ENCODE measurements around the gene GATB. TPM values are rescaled to one million over a fixed set of nuclear protein-coding genes. Genes with fewer than 3 reads are reported as not detected.

Gene GATB
- total RNA-seq, 4 donors from 2014 or later = 18.7 to 34.0 (median 27.6) TPM

GRCh38 chr4:151797853-151798252, 37.0 kb upstream of the GATB start:
- ATAC-seq (no peak), DNase-seq (no peak)
- intact Hi-C loops (cut with DNase I; ENCODE audit: low total_unique reads) (no loop called here), in situ Hi-C loops (cut with MboI; ENCODE audit: low sequenced_read_pairs in 4 of 4) (no loop called here)
- no peaks in the 10 kb centered on the region for H3K36me3 ChIP-seq
- TF ChIP-seq POLR2A (IDR thresholded peaks at IDR 0.05) (no peak), CTCF (IDR thresholded peaks at IDR 0.05 in 4 of 5, conservative IDR thresholded peaks at IDR 0.05 in 1 of 5) (no peak)
- no peaks in the 10 kb centered on the region for H3K9me3 ChIP-seq
- H3K4me1 ChIP-seq = no peaks in the 10 kb centered on the region
- no peak overlapping the region for H3K27ac ChIP-seq
- no peak overlapping the region for H3K4me3 ChIP-seq
- H3K27me3 ChIP-seq = no peaks in the 10 kb centered on the region

- no peak overlapping the region for H3K4me3 ChIP-seq
- H3K9me3 ChIP-seq = no peaks in the 10 kb centered on the region
- in situ Hi-C loops (cut with MboI; ENCODE audit: low sequenced_read_pairs in 4 of 4) = no loop called here
- no peak overlapping the region for H3K27ac ChIP-seq
- no peak for ATAC-seq
- H3K4me1 ChIP-seq = no peaks in the 10 kb centered on the region
- intact Hi-C loops (cut with DNase I; ENCODE audit: low total_unique reads) = no loop called here
- H3K27me3 ChIP-seq = no peaks in the 10 kb centered on the region
- no peaks in the 10 kb centered on the region for H3K36me3 ChIP-seq
- no peak for DNase-seq
- no peak for TF ChIP-seq POLR2A (IDR thresholded peaks at IDR 0.05)
- no peak for TF ChIP-seq CTCF (IDR thresholded peaks at IDR 0.05 in 4 of 5, conservative IDR thresholded peaks at IDR 0.05 in 1 of 5)
These were observed 36.3 kb upstream of the GATB start for GRCh38 chr4:151797131-151797530.

GRCh38 chr4:151796106-151796505, 35.3 kb upstream of the GATB start:
- Histone ChIP-seq H3K4me3 (no peak overlapping the region), H3K27me3 (no peaks in the 10 kb centered on the region), H3K4me1 (no peaks in the 10 kb centered on the region), H3K36me3 (no peaks in the 10 kb centered on the region), H3K9me3 (no peaks in the 10 kb centered on the region), H3K27ac (no peak overlapping the region)
- intact Hi-C loops (cut with DNase I; ENCODE audit: low total_unique reads) (no loop called here), in situ Hi-C loops (cut with MboI; ENCODE audit: low sequenced_read_pairs in 4 of 4) (no loop called here)
- ATAC-seq = no peak
- DNase-seq = no peak
- TF ChIP-seq CTCF (IDR thresholded peaks at IDR 0.05 in 4 of 5, conservative IDR thresholded peaks at IDR 0.05 in 1 of 5) = no peak

- no peak for DNase-seq
- in situ Hi-C loops (cut with MboI; ENCODE audit: low sequenced_read_pairs in 4 of 4) (no loop called here), intact Hi-C loops (cut with DNase I; ENCODE audit: low total_unique reads) (no loop called here)
- H3K27ac ChIP-seq = no peak overlapping the region
- no peaks in the 10 kb centered on the region for H3K36me3 ChIP-seq
- H3K27me3 ChIP-seq = no peaks in the 10 kb centered on the region
- no peak overlapping the region for H3K4me3 ChIP-seq
- H3K9me3 ChIP-seq = no peaks in the 10 kb centered on the region
- ATAC-seq = no peak
- no peaks in the 10 kb centered on the region for H3K4me1 ChIP-seq
- no peak for TF ChIP-seq CTCF (IDR thresholded peaks at IDR 0.05 in 4 of 5, conservative IDR thresholded peaks at IDR 0.05 in 1 of 5)
- TF ChIP-seq POLR2A (IDR thresholded peaks at IDR 0.05) = no peak
These were observed 32.2 kb upstream of the GATB start for GRCh38 chr4:151792995-151793394.

GRCh38 chr4:151792530-151792929, 31.7 kb upstream of the GATB start:
- H3K4me1 ChIP-seq = no peaks in the 10 kb centered on the region
- H3K27me3 ChIP-seq = no peaks in the 10 kb centered on the region
- no peak overlapping the region for H3K27ac ChIP-seq
- in situ Hi-C loops (cut with MboI; ENCODE audit: low sequenced_read_pairs in 4 of 4) = no loop called here
- no peak for ATAC-seq
- TF ChIP-seq CTCF (IDR thresholded peaks at IDR 0.05 in 4 of 5, conservative IDR thresholded peaks at IDR 0.05 in 1 of 5) = no peak
- TF ChIP-seq POLR2A (IDR thresholded peaks at IDR 0.05) = no peak
- no peaks in the 10 kb centered on the region for H3K36me3 ChIP-seq
- H3K4me3 ChIP-seq = no peak overlapping the region
- intact Hi-C loops (cut with DNase I; ENCODE audit: low total_unique reads) = no loop called here
- H3K9me3 ChIP-seq = no peaks in the 10 kb centered on the region
- no peak for DNase-seq

Measured in gastrocnemius medialis (tissue), 4 donors.